ENCODE results near the gene RNF40. TPM values are rescaled to one million over a fixed set of nuclear protein-coding genes. Genes with fewer than 3 reads are reported as not detected.
A peak's percentile ranks its signal among the peaks of the same experiment; 100 is the strongest.

Gene RNF40
- polyA plus RNA-seq, 1 donor from 2014 or later, result 85.2 TPM

GRCh38 chr16:30787613-30788378 lies 25.7 kb downstream of the RNF40 start:
- Histone ChIP-seq H3K9me3 (ENCODE audit: low read length) (no peaks in the 10 kb centered on the region), H3K4me3 (ENCODE audit: low read length) (peak overlapping the region; percentile 93), H4K20me1 (ENCODE audit: insufficient read depth) (no peaks in the 10 kb centered on the region), H3K36me3 (ENCODE audit: insufficient read depth, low read length) (no peaks in the 10 kb centered on the region), H3K9me2 (ENCODE audit: insufficient read depth, low read length) (no peaks in the 10 kb centered on the region), H2AFZ (ENCODE audit: low read depth, low read length) (peak overlapping the region; percentile 96), H3K4me2 (ENCODE audit: low read length) (peak overlapping the region; percentile 88), H3F3A (ENCODE audit: insufficient read depth, low read length, poor library complexity, severe bottlenecking) (no peaks in the 10 kb centered on the region), H3K27me3 (ENCODE audit: insufficient read depth, low read depth, low read length) (no peaks in the 10 kb centered on the region), H3K79me2 (replicated peaks; ENCODE audit: insufficient read depth, low read length) (peaks cover 22% of the 10 kb centered on the region), H3K9ac (ENCODE audit: low read length) (peak overlapping the region; percentile 95), H3K27ac (ENCODE audit: low read length) (peak overlapping the region; percentile 87)
- no peak for TF ChIP-seq POLR2AphosphoS5 (IDR thresholded peaks at IDR 0.05)
- TF ChIP-seq TAF1 (IDR thresholded peaks at IDR 0.05; ENCODE audit: low read depth), result no peak
- TF ChIP-seq EP300 (conservative IDR thresholded peaks at IDR 0.05; ENCODE audit: poor library complexity, severe bottlenecking), result no peak
- no peak for TF ChIP-seq REST (IDR thresholded peaks at IDR 0.05; ENCODE audit: borderline replicate concordance)

GRCh38 chr16:30793508-30794069 lies 31.5 kb downstream of the RNF40 start:
- Histone ChIP-seq H3K9me3 (ENCODE audit: low read length) (no peaks in the 10 kb centered on the region), H3K9me2 (ENCODE audit: insufficient read depth, low read length) (no peaks in the 10 kb centered on the region), H3K36me3 (ENCODE audit: insufficient read depth, low read length) (no peaks in the 10 kb centered on the region), H2AFZ (ENCODE audit: low read depth, low read length) (no peak overlapping the region), H3K4me2 (ENCODE audit: low read length) (no peak overlapping the region), H3K27me3 (ENCODE audit: insufficient read depth, low read depth, low read length) (no peaks in the 10 kb centered on the region), H3K4me3 (ENCODE audit: low read length) (no peak overlapping the region), H3K79me2 (replicated peaks; ENCODE audit: insufficient read depth, low read length) (no peaks in the 10 kb centered on the region), H3K27ac (ENCODE audit: low read length) (no peak overlapping the region), H4K20me1 (ENCODE audit: insufficient read depth) (no peaks in the 10 kb centered on the region), H3K9ac (ENCODE audit: low read length) (no peak overlapping the region), H3F3A (ENCODE audit: insufficient read depth, low read length, poor library complexity, severe bottlenecking) (no peaks in the 10 kb centered on the region)
- TF ChIP-seq POLR2AphosphoS5 (IDR thresholded peaks at IDR 0.05), result no peak

- no peaks in the 10 kb centered on the region for H3K36me3 ChIP-seq (ENCODE audit: insufficient read depth, low read length)
- H3K9ac ChIP-seq (ENCODE audit: low read length), result no peak overlapping the region
- H3K9me3 ChIP-seq (ENCODE audit: low read length), result no peaks in the 10 kb centered on the region
- H3K79me2 ChIP-seq (replicated peaks; ENCODE audit: insufficient read depth, low read length), result no peaks in the 10 kb centered on the region
- H4K20me1 ChIP-seq (ENCODE audit: insufficient read depth), result no peaks in the 10 kb centered on the region
- no peak overlapping the region for H3K27ac ChIP-seq (ENCODE audit: low read length)
- H3K4me3 ChIP-seq (ENCODE audit: low read length), result no peak overlapping the region
- no peaks in the 10 kb centered on the region for H3F3A ChIP-seq (ENCODE audit: insufficient read depth, low read length, poor library complexity, severe bottlenecking)
- no peak overlapping the region for H3K4me2 ChIP-seq (ENCODE audit: low read length)
- no peak overlapping the region for H2AFZ ChIP-seq (ENCODE audit: low read depth, low read length)
- H3K27me3 ChIP-seq (ENCODE audit: insufficient read depth, low read depth, low read length), result no peaks in the 10 kb centered on the region
- no peaks in the 10 kb centered on the region for H3K9me2 ChIP-seq (ENCODE audit: insufficient read depth, low read length)
- TF ChIP-seq RAD21 (conservative IDR thresholded peaks at IDR 0.05) (no peak), TAF1 (IDR thresholded peaks at IDR 0.05; ENCODE audit: low read depth) (no peak), REST (IDR thresholded peaks at IDR 0.05; ENCODE audit: borderline replicate concordance) (no peak), SMC3 (conservative IDR thresholded peaks at IDR 0.05; ENCODE audit: poor library complexity) (no peak), MXI1 (conservative IDR thresholded peaks at IDR 0.05; ENCODE audit: poor library complexity, severe bottlenecking) (no peak), EZH2 (IDR thresholded peaks at IDR 0.05; ENCODE audit: borderline replicate concordance, insufficient read depth, low read length, poor library complexity, severe bottlenecking) (no peak), CTCF (IDR thresholded peaks at IDR 0.05; ENCODE audit: poor library complexity, severe bottlenecking) (no peak), EP300 (conservative IDR thresholded peaks at IDR 0.05; ENCODE audit: poor library complexity, severe bottlenecking) (no peak), POLR2AphosphoS5 (IDR thresholded peaks at IDR 0.05) (no peak)
Measured at GRCh38 chr16:30794634-30795033, 32.5 kb downstream of the RNF40 start.
